Measurements from ENCODE around the gene CD164L2. TPM values are rescaled to one million over a fixed set of nuclear protein-coding genes. Genes with fewer than 3 reads are reported as not detected.
A peak's percentile ranks its signal among the peaks of the same experiment; 100 is the strongest.

The CD164L2 gene
- total and polyA plus RNA-seq, 5 donors from 2014 or later, result not detected

DNA sequence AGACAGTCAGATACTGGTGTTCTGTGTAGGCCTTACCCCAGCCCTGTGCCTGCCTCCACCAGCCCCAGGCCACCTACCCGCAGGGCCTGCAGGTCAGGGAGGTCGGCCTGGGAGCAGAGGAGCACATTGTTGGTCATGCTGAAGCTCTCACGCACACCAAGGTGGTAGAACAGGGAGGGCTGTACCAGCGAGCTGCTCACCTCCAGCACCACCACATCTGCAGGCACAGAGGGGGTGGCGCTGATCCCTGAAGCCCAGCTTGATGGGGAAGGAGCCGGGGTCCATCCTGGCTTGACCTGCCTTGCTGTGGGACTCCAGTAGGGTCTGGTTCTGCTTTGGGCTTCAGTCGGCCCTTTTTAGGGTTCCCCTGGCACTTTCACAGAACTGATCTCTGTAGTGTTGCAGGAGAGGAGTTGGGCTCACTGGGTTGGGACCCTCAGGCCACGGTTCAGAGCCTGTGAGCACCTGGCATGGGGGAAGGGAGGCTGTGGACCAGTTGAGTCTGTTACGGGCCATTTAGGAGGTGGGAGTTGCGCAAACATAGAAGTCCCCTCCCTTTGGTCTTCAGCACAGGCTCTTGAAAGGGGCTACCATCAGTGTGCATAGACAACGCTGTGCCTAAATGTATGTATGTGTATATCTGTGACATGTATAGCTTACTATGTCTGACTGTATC, 18.3 kb downstream of the CD164L2 start:
- H3K4me1 ChIP-seq (ENCODE audit: control insufficient read depth, insufficient read depth, low read length, poor library complexity, severe bottlenecking), result peaks cover 30% of the 10 kb centered on the region
- H3K27ac Mint-ChIP-seq, result peak overlapping the region in 2 of 3 donors; percentile 62 to 79
- H3K27ac ChIP-seq (ENCODE audit: insufficient read depth, low read length, poor library complexity, severe bottlenecking), result no peak overlapping the region
- H3K4me3 ChIP-seq (ENCODE audit: low read depth, low read length), result peak overlapping the region; percentile 59
- H3K9me3 Mint-ChIP-seq, result no peaks in the 10 kb centered on the region
- H3K27me3 Mint-ChIP-seq, result peaks cover 10% of the 10 kb centered on the region
- DNase-seq (no peak), ATAC-seq (ENCODE audit: low read depth in 2 of 2) (no peak)
- H3K4me3 Mint-ChIP-seq, result peak overlapping the region in 3 of 4 donors; percentile 82 to 93 (median 86)
- no peaks in the 10 kb centered on the region for H3K9me3 ChIP-seq (ENCODE audit: control insufficient read depth in 2 of 2, low read length in 2 of 2)
- no peaks in the 10 kb centered on the region for H3K36me3 Mint-ChIP-seq
- H3K27me3 ChIP-seq (ENCODE audit: control insufficient read depth, insufficient read depth, low read length), result no peaks in the 10 kb centered on the region
- no peaks in the 10 kb centered on the region for H3K36me3 ChIP-seq (ENCODE audit: control insufficient read depth, insufficient read depth, low read length)
- H3K4me1 Mint-ChIP-seq, result peaks cover 0 to 52% (median 6%) of the 10 kb centered on the region in 4 donors

DNA sequence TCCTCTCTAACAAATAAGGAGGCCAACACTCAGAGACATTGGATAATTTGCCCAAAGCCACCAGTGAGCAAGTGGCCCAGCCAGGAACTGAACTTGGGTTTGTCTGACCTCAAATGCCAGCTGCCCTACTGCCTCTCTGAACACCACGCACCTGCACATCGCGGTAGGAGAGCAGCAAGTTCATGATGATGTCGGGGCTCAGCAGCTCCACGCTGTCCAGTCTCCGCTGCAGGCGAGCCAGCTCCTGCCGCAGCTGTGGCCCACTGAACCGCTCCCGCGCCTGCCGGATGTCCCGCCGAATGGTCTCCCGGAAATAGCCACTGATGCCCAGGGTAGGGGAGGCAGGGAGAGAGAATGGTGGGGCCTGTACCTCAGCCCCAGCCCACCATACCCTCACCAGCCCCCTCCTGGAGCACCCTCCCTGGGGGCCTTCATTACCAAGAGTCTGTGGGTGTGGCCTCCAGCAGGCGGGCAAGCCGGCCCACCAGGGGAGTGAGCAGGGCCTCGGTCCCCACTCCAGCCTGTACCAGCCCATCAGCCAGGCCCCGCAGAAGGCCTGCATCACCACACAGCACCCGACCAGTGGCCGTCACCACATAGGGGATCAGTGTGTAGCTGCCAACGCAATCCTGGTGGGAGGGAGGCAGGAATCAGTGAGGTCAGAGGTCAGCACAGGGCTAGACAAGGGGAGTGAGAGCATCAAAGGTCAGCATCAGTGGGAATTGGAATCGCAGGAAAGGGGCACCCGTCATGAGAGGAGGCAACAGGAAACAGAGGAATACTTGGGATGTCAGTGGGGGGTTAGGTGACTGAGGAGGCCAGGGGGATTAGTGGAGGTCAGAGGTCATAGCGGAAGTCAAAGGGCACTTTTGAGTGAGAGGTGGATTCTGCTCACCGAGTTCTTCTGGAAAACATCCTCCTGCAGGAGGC, 19.1 kb downstream of the CD164L2 start:
- Mint-ChIP-seq H3K4me1 (peaks cover 0 to 57% (median 11%) of the 10 kb centered on the region in 4 donors), H3K27ac (peak overlapping the region in 1 of 3 donors; percentile 55), H3K9me3 (no peaks in the 10 kb centered on the region), H3K27me3 (peaks cover 4% of the 10 kb centered on the region), H3K36me3 (no peaks in the 10 kb centered on the region), H3K4me3 (peak overlapping the region in 1 of 4 donors; percentile 64)
- H3K9me3 ChIP-seq (ENCODE audit: control insufficient read depth in 2 of 2, low read length in 2 of 2), result no peaks in the 10 kb centered on the region
- no peak overlapping the region for H3K27ac ChIP-seq (ENCODE audit: insufficient read depth, low read length, poor library complexity, severe bottlenecking)
- H3K27me3 ChIP-seq (ENCODE audit: control insufficient read depth, insufficient read depth, low read length), result no peaks in the 10 kb centered on the region
- H3K4me1 ChIP-seq (ENCODE audit: control insufficient read depth, insufficient read depth, low read length, poor library complexity, severe bottlenecking), result peaks cover 35% of the 10 kb centered on the region
- DNase-seq (no peak), ATAC-seq (ENCODE audit: low read depth in 2 of 2) (no peak)
- H3K4me3 ChIP-seq (ENCODE audit: low read depth, low read length), result no peak overlapping the region
- H3K36me3 ChIP-seq (ENCODE audit: control insufficient read depth, insufficient read depth, low read length), result no peaks in the 10 kb centered on the region

DNA sequence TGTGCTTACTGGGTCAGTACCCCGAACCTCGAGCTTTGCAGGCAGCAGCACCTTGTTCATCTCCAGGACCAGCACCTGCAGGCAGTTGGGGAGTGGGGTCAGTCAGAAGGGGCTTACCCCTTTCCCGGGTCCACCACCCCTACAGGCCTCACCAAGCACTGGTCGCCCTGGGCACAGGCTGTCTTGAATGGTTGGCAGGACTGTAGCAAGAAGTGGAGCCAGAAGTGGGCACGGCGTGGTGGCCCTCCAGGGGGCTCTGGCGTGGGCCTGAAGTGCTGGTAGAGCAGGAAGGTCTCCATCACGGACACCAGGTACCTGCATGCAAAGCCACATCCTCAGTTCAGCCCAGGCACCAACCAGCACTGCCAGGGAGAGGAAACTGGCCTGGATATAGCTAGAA, 21.6 kb downstream of the CD164L2 start:
- no peaks in the 10 kb centered on the region for H3K36me3 ChIP-seq (ENCODE audit: control insufficient read depth, insufficient read depth, low read length)
- H3K36me3 Mint-ChIP-seq, result no peaks in the 10 kb centered on the region
- no peaks in the 10 kb centered on the region for H3K27me3 ChIP-seq (ENCODE audit: control insufficient read depth, insufficient read depth, low read length)
- H3K4me3 Mint-ChIP-seq, result peak overlapping the region in 3 of 4 donors; percentile 55 to 91 (median 73)
- H3K9me3 ChIP-seq (ENCODE audit: control insufficient read depth in 2 of 2, low read length in 2 of 2), result no peaks in the 10 kb centered on the region
- H3K4me1 Mint-ChIP-seq, result peaks cover 0 to 68% (median 18%) of the 10 kb centered on the region in 4 donors
- DNase-seq, result no peak
- H3K4me1 ChIP-seq (ENCODE audit: control insufficient read depth, insufficient read depth, low read length, poor library complexity, severe bottlenecking), result peaks cover 47% of the 10 kb centered on the region
- H3K27ac ChIP-seq (ENCODE audit: insufficient read depth, low read length, poor library complexity, severe bottlenecking), result no peak overlapping the region
- no peaks in the 10 kb centered on the region for H3K9me3 Mint-ChIP-seq
- ATAC-seq (ENCODE audit: low read depth in 2 of 2), result no peak
- peaks cover 4% of the 10 kb centered on the region for H3K27me3 Mint-ChIP-seq
- peak overlapping the region in 1 of 3 donors; percentile 83 for H3K27ac Mint-ChIP-seq
- no peak overlapping the region for H3K4me3 ChIP-seq (ENCODE audit: low read depth, low read length)

DNA sequence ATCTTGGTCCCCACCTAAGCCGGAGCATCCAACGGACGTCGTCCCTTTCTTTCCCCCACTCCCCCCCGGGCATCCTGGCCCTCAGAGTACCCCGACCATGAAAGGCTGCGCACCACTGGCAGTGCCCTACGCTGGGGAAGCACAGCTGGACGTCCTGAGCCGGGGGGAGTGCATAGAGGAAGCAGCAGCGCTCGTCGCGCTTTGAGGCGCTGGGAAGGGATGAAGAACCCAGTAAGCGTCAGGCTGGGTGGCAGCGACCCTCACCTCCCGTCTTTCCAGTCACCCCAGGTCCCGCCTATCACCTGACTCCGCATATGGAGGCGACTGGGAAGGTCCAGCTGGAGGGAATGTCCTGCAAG, 22.1 kb downstream of the CD164L2 start:
- no peak for ATAC-seq (ENCODE audit: low read depth in 2 of 2)
- Mint-ChIP-seq H3K36me3 (no peaks in the 10 kb centered on the region), H3K27ac (peak overlapping the region in 1 of 3 donors; percentile 83), H3K4me3 (peak overlapping the region; percentile 73 to 91 (median 79)), H3K9me3 (no peaks in the 10 kb centered on the region), H3K4me1 (peaks cover 0 to 73% (median 21%) of the 10 kb centered on the region in 4 donors), H3K27me3 (peaks cover 4% of the 10 kb centered on the region)
- H3K36me3 ChIP-seq (ENCODE audit: control insufficient read depth, insufficient read depth, low read length), result no peaks in the 10 kb centered on the region
- no peaks in the 10 kb centered on the region for H3K9me3 ChIP-seq (ENCODE audit: control insufficient read depth in 2 of 2, low read length in 2 of 2)
- peaks cover 51% of the 10 kb centered on the region for H3K4me1 ChIP-seq (ENCODE audit: control insufficient read depth, insufficient read depth, low read length, poor library complexity, severe bottlenecking)
- H3K4me3 ChIP-seq (ENCODE audit: low read depth, low read length), result no peak overlapping the region
- no peaks in the 10 kb centered on the region for H3K27me3 ChIP-seq (ENCODE audit: control insufficient read depth, insufficient read depth, low read length)
- DNase-seq, result no peak
- no peak overlapping the region for H3K27ac ChIP-seq (ENCODE audit: insufficient read depth, low read length, poor library complexity, severe bottlenecking)

DNA sequence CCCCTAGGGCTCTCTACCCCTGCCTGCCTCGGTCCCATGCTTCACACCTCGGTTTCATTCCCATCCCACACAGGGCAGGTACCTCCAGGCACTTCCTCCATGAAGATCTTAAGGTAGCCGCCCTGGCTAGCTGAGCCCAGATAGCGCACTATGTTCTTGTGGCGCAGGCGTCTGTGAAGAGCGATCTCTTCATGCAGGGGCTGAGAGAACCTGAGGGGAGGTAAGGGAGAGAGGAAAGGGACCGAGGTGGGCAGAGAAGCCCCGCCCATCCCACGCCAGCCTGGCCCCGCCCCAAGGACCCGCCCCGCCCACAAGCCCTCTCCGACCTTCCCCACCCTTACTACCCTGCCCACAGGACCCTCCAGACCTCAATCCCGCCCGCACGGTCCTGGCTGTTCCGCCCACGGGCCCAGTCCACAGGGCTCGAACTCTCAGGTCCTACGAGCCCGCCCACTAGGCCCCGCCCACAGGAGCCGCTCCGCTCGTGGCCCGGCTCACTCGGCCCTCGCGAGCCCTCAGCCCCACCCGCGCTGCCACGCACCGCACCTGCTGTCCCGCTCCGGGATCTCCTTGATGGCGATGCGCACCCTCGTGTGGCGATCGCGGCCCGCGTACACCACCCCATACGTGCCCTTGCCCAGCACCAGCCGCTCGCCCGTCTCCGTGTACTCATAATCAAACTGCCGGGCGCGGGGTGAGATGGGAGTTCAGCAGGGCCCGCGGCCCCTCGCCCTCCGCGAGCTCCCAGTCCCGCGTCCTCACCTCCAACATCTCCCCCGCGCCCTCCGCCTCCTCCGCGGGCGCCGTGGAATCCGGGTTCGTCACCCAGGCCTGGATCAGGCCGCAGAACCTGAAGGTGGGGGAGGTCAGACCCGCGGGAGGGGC, 22.7 kb downstream of the CD164L2 start:
- H3K27me3 ChIP-seq (ENCODE audit: control insufficient read depth, insufficient read depth, low read length), result no peaks in the 10 kb centered on the region
- H3K36me3 ChIP-seq (ENCODE audit: control insufficient read depth, insufficient read depth, low read length), result no peaks in the 10 kb centered on the region
- H3K9me3 ChIP-seq (ENCODE audit: control insufficient read depth in 2 of 2, low read length in 2 of 2), result no peaks in the 10 kb centered on the region
- peak overlapping the region; percentile 21 for H3K27ac ChIP-seq (ENCODE audit: insufficient read depth, low read length, poor library complexity, severe bottlenecking)
- peak overlapping the region; percentile 61 for H3K4me3 ChIP-seq (ENCODE audit: low read depth, low read length)
- DNase-seq, result peak; percentile 36 to 73 (median 37)
- peaks cover 4% of the 10 kb centered on the region for H3K27me3 Mint-ChIP-seq
- H3K9me3 Mint-ChIP-seq, result no peaks in the 10 kb centered on the region
- H3K4me3 Mint-ChIP-seq, result peak overlapping the region; percentile 73 to 91 (median 82)
- peaks cover 0 to 73% (median 25%) of the 10 kb centered on the region in 4 donors for H3K4me1 Mint-ChIP-seq
- ATAC-seq (ENCODE audit: low read depth in 2 of 2), result peak in 1 of 2 donors; percentile 7
- H3K4me1 ChIP-seq (ENCODE audit: control insufficient read depth, insufficient read depth, low read length, poor library complexity, severe bottlenecking), result peaks cover 51% of the 10 kb centered on the region
- peak overlapping the region; percentile 61 to 96 (median 87) for H3K27ac Mint-ChIP-seq
- no peaks in the 10 kb centered on the region for H3K36me3 Mint-ChIP-seq

DNA sequence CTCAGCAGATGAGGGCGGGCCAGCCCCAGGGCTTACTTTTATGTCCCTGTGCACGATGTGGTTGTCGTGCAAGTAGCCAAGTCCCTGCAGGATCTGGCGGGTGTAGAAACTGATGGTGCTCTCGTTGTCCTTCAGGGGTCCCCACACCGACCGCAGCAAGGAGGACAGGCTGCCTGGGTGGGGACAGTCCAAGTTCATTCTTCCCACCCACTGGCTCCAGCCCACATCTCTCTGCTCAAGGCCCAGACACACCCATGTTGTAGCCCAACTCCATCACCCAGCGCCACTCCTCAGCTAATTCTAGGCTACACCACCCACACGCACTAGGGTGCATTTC, 23.3 kb downstream of the CD164L2 start:
- peaks cover 0 to 70% (median 25%) of the 10 kb centered on the region in 4 donors for H3K4me1 Mint-ChIP-seq
- H3K4me1 ChIP-seq (ENCODE audit: control insufficient read depth, insufficient read depth, low read length, poor library complexity, severe bottlenecking), result peaks cover 47% of the 10 kb centered on the region
- no peak for DNase-seq
- peak overlapping the region in 2 of 3 donors; percentile 61 to 96 for H3K27ac Mint-ChIP-seq
- H3K27me3 ChIP-seq (ENCODE audit: control insufficient read depth, insufficient read depth, low read length), result no peaks in the 10 kb centered on the region
- peaks cover 4% of the 10 kb centered on the region for H3K27me3 Mint-ChIP-seq
- no peaks in the 10 kb centered on the region for H3K36me3 ChIP-seq (ENCODE audit: control insufficient read depth, insufficient read depth, low read length)
- peak overlapping the region; percentile 61 for H3K4me3 ChIP-seq (ENCODE audit: low read depth, low read length)
- peak overlapping the region; percentile 59 to 91 (median 82) for H3K4me3 Mint-ChIP-seq
- no peaks in the 10 kb centered on the region for H3K9me3 ChIP-seq (ENCODE audit: control insufficient read depth in 2 of 2, low read length in 2 of 2)
- H3K36me3 Mint-ChIP-seq, result no peaks in the 10 kb centered on the region
- H3K9me3 Mint-ChIP-seq, result no peaks in the 10 kb centered on the region
- H3K27ac ChIP-seq (ENCODE audit: insufficient read depth, low read length, poor library complexity, severe bottlenecking), result no peak overlapping the region
- ATAC-seq (ENCODE audit: low read depth in 2 of 2), result no peak

DNA sequence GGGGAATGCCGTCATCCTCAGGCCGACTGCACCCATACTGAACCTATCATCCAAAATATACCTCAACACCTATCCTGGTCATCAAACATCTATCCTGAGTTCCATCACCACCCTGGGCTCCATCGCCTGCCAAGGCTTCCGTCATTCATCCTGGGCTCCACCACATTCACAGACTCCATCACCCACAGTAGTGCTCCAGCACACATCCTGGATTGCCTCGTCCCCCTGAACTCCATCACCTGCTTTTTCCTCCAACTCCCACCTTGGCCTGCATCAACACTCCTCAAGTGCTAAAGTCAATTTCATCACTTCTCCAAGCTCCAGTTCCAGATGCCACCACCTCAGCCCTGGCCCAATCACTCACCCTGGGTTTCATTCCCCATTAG, 24.2 kb downstream of the CD164L2 start:
- H3K4me1 ChIP-seq (ENCODE audit: control insufficient read depth, insufficient read depth, low read length, poor library complexity, severe bottlenecking), result peaks cover 45% of the 10 kb centered on the region
- Mint-ChIP-seq H3K4me3 (peak overlapping the region in 3 of 4 donors; percentile 39 to 91 (median 78)), H3K4me1 (peaks cover 0 to 66% (median 25%) of the 10 kb centered on the region in 4 donors), H3K36me3 (no peaks in the 10 kb centered on the region), H3K27ac (peak overlapping the region in 2 of 3 donors; percentile 60 to 61), H3K27me3 (peaks cover 4% of the 10 kb centered on the region), H3K9me3 (no peaks in the 10 kb centered on the region)
- H3K27ac ChIP-seq (ENCODE audit: insufficient read depth, low read length, poor library complexity, severe bottlenecking), result no peak overlapping the region
- no peak for ATAC-seq (ENCODE audit: low read depth in 2 of 2)
- H3K9me3 ChIP-seq (ENCODE audit: control insufficient read depth in 2 of 2, low read length in 2 of 2), result no peaks in the 10 kb centered on the region
- DNase-seq, result no peak
- H3K4me3 ChIP-seq (ENCODE audit: low read depth, low read length), result no peak overlapping the region
- no peaks in the 10 kb centered on the region for H3K27me3 ChIP-seq (ENCODE audit: control insufficient read depth, insufficient read depth, low read length)
- no peaks in the 10 kb centered on the region for H3K36me3 ChIP-seq (ENCODE audit: control insufficient read depth, insufficient read depth, low read length)
